ENCODE data around the gene DENND1A.

DENND1A gene

DNA sequence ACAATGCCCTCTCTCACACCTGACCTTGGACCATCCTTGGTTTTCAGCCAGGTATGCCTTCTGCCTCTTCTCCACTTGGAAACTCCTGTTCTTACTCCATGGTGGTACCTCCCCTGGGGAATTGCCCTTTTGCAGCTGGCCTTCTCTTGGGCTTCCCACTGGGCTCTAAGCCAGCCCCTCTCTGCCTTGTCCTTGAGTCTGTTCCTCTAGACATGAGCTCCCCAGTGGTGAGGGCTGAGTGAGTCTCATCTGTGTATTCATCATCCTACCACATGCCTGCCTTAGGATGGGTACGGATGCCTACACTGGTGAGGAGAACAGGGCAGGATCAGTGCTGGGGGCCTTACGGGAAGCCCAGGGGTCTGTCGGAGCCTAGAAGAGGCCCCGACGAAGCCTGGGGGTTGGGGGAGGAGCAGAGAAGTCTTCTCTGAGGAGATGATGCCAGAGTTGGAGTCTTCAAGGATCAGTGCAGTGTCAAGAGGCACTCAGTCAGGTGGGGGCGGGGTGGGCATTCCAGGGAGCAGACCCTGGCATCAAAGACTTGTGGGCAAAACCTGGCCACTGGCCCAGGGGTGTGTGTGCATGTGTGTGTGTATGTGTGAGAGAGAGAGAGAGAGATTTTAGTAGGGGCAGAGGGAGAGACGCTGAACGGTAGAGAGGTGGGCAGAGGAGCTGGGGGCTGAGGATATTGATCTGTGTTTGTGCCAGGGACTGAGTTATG is 579.2 kb downstream of the DENND1A start:
- no peak for DNase-seq (ENCODE audit: low read depth, low spot score)
- no peak overlapping the region for H3K4me3 ChIP-seq (ENCODE audit: insufficient read length, low read depth)
- H3K9me3 ChIP-seq (ENCODE audit: insufficient read depth, low read length), result no peaks in the 10 kb centered on the region
- H3K36me3 ChIP-seq (ENCODE audit: insufficient read depth, insufficient read length, low read length), result no peaks in the 10 kb centered on the region
- peaks cover 8% of the 10 kb centered on the region for H3K27me3 ChIP-seq (ENCODE audit: insufficient read depth, insufficient read length)
- TF ChIP-seq YY1 (IDR thresholded peaks at IDR 0.05; ENCODE audit: insufficient read depth, insufficient read length), result no peak
- no peak for TF ChIP-seq SUZ12 (IDR thresholded peaks at IDR 0.05; ENCODE audit: extremely low read depth, insufficient read depth, insufficient read length)
- no peak for TF ChIP-seq ZNF274 (IDR thresholded peaks at IDR 0.05; ENCODE audit: low read depth, low read length)
- no peak overlapping the region for H3K9ac ChIP-seq (ENCODE audit: insufficient read length, low read depth)
- peaks cover 2% of the 10 kb centered on the region for H3K4me1 ChIP-seq (ENCODE audit: insufficient read depth, insufficient read length)

DNA sequence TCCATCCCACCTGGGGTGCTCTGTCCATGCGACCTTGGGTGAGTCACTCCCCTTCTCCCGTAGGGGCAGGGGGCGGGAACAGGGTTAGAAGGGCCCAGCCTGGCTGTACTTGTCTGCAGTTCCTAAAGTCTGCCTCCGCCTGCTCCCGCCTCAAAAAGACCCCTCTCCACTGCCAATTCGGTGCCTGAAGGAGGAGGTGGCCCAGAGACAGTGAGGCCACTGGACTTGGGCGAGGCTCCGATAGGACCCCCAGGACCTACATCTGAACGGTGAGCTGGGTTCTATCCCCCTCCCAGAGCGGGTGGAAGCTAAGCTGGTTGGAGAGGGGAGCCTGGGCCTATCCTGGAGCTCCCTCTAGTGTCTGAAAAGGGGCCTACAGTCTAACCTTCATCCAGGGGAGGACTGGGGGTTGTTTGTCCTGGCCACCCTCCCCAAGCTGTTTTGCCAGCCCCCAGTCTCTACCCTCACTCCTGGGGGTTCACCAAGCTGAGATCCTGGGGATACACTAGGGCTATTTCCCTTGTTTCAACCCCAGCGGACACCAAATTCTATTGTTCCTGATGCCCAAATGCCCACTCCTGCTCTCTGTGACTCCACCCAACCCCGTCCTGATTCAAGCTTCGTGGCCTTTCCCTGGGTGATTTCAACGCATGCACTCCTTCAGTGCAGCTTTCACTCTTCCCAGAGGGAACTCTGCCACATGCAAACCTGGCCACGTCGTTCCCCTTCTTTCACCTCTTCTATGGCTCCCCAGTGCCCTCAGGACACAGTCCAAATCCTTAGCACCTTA is 580.0 kb downstream of the DENND1A start:
- H3K9ac ChIP-seq (ENCODE audit: insufficient read length, low read depth), result peak overlapping the region; percentile 1
- H3K27me3 ChIP-seq (ENCODE audit: insufficient read depth, insufficient read length), result peaks cover 8% of the 10 kb centered on the region
- H3K4me3 ChIP-seq (ENCODE audit: insufficient read length, low read depth), result no peak overlapping the region
- TF ChIP-seq SUZ12 (IDR thresholded peaks at IDR 0.05; ENCODE audit: extremely low read depth, insufficient read depth, insufficient read length), result no peak
- TF ChIP-seq YY1 (IDR thresholded peaks at IDR 0.05; ENCODE audit: insufficient read depth, insufficient read length), result no peak
- no peak for TF ChIP-seq ZNF274 (IDR thresholded peaks at IDR 0.05; ENCODE audit: low read depth, low read length)
- DNase-seq (ENCODE audit: low read depth, low spot score), result peak; percentile 54
- no peaks in the 10 kb centered on the region for H3K36me3 ChIP-seq (ENCODE audit: insufficient read depth, insufficient read length, low read length)
- no peaks in the 10 kb centered on the region for H3K9me3 ChIP-seq (ENCODE audit: insufficient read depth, low read length)
- peaks cover 2% of the 10 kb centered on the region for H3K4me1 ChIP-seq (ENCODE audit: insufficient read depth, insufficient read length)

DNA sequence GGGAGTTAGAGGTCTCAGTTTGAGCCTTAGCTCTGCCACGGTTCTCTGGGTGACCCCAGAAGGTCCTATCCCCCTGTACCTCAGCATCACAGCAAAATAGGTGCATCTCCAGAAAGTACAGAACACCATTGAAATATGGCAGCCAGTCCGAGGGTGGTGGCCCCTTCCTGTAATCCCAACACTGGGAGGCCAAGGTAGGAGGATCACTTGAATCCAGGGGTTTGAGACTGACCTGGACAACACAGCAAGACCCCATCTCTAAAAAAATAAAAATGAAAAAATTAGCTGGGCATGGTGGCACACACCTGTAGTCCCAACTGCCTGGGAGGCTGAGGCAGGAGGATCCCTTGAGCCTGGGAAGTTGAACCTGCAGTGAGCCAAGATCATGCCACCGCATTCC is 580.9 kb downstream of the DENND1A start:
- no peaks in the 10 kb centered on the region for H3K36me3 ChIP-seq (ENCODE audit: insufficient read depth, insufficient read length, low read length)
- H3K9ac ChIP-seq (ENCODE audit: insufficient read length, low read depth), result no peak overlapping the region
- no peak for DNase-seq (ENCODE audit: low read depth, low spot score)
- H3K4me3 ChIP-seq (ENCODE audit: insufficient read length, low read depth), result no peak overlapping the region
- H3K9me3 ChIP-seq (ENCODE audit: insufficient read depth, low read length), result no peaks in the 10 kb centered on the region
- TF ChIP-seq YY1 (IDR thresholded peaks at IDR 0.05; ENCODE audit: insufficient read depth, insufficient read length), result no peak
- no peak for TF ChIP-seq ZNF274 (IDR thresholded peaks at IDR 0.05; ENCODE audit: low read depth, low read length)
- TF ChIP-seq SUZ12 (IDR thresholded peaks at IDR 0.05; ENCODE audit: extremely low read depth, insufficient read depth, insufficient read length), result no peak
- H3K27me3 ChIP-seq (ENCODE audit: insufficient read depth, insufficient read length), result peaks cover 8% of the 10 kb centered on the region
- peaks cover 2% of the 10 kb centered on the region for H3K4me1 ChIP-seq (ENCODE audit: insufficient read depth, insufficient read length)

DNA sequence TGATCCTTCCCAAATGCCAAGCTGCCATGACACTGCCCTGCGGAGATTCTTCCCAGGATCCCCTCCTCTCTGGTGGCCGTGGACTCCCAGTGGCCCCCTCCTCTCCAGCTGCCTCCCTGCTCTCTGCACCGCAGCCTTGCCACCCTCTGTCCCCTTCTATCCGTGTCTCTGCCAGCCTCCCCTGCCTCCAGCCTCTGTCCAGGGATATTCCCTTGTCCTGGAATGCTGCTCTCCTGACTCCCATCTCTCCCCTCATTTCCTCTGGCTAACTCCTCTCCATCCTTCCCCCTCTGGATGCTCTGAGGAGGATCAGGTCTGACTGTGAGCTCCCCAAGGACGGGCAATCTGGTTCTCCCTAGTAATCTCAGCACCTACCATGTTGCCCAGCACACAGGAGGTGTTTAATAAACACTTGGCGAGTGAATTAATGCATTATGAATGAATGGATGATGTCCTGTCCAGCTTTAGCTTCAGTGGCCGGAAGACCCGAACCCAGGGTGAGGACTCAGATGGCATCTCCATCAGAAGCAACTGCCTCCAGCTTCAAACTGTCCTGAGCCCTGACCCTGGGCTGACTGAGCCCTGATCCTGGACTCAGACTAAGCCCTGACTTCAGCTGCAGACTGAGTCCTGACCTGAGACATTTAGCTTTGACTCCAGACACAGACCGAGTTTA is 581.5 kb downstream of the DENND1A start:
- H3K4me3 ChIP-seq (ENCODE audit: insufficient read length, low read depth), result no peak overlapping the region
- peaks cover 2% of the 10 kb centered on the region for H3K4me1 ChIP-seq (ENCODE audit: insufficient read depth, insufficient read length)
- TF ChIP-seq YY1 (IDR thresholded peaks at IDR 0.05; ENCODE audit: insufficient read depth, insufficient read length) (no peak), ZNF274 (IDR thresholded peaks at IDR 0.05; ENCODE audit: low read depth, low read length) (no peak), SUZ12 (IDR thresholded peaks at IDR 0.05; ENCODE audit: extremely low read depth, insufficient read depth, insufficient read length) (no peak)
- no peaks in the 10 kb centered on the region for H3K36me3 ChIP-seq (ENCODE audit: insufficient read depth, insufficient read length, low read length)
- no peak overlapping the region for H3K9ac ChIP-seq (ENCODE audit: insufficient read length, low read depth)
- peaks cover 5% of the 10 kb centered on the region for H3K27me3 ChIP-seq (ENCODE audit: insufficient read depth, insufficient read length)
- no peaks in the 10 kb centered on the region for H3K9me3 ChIP-seq (ENCODE audit: insufficient read depth, low read length)
- no peak for DNase-seq (ENCODE audit: low read depth, low spot score)

- no peak for DNase-seq (ENCODE audit: low read depth, low spot score)
- Histone ChIP-seq H3K27me3 (ENCODE audit: insufficient read depth, insufficient read length) (no peaks in the 10 kb centered on the region), H3K9me3 (ENCODE audit: insufficient read depth, low read length) (no peaks in the 10 kb centered on the region), H3K4me3 (ENCODE audit: insufficient read length, low read depth) (no peak overlapping the region), H3K9ac (ENCODE audit: insufficient read length, low read depth) (no peak overlapping the region), H3K36me3 (ENCODE audit: insufficient read depth, insufficient read length, low read length) (no peaks in the 10 kb centered on the region), H3K4me1 (ENCODE audit: insufficient read depth, insufficient read length) (peaks cover 2% of the 10 kb centered on the region)
- no peak for TF ChIP-seq YY1 (IDR thresholded peaks at IDR 0.05; ENCODE audit: insufficient read depth, insufficient read length)
- no peak for TF ChIP-seq ZNF274 (IDR thresholded peaks at IDR 0.05; ENCODE audit: low read depth, low read length)
Observed at GRCh38 chr9:123347289-123348060, 582.5 kb downstream of the DENND1A start.

DNA sequence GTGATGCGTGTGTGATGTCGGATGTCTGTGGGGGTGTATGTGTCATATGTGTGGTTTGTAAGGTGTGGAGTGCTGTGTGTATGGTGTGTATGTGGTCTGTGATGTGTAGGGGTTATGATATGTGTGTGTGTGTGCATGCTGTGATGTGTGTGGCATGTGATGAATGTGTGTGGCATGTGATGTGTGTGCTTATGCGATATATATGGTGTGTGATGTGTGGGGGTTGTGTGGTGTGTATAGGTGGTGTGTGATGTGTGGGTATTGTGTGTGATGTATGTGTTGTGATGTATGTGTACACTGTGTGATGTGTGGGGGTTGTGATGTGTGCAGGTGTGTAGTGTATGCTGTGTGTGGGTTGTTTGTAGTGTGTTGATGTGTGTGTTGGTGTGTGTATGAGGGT is 583.1 kb downstream of the DENND1A start:
- H3K9me3 ChIP-seq (ENCODE audit: insufficient read depth, low read length), result no peaks in the 10 kb centered on the region
- H3K9ac ChIP-seq (ENCODE audit: insufficient read length, low read depth), result no peak overlapping the region
- no peaks in the 10 kb centered on the region for H3K36me3 ChIP-seq (ENCODE audit: insufficient read depth, insufficient read length, low read length)
- TF ChIP-seq ZNF274 (IDR thresholded peaks at IDR 0.05; ENCODE audit: low read depth, low read length) (no peak), YY1 (IDR thresholded peaks at IDR 0.05; ENCODE audit: insufficient read depth, insufficient read length) (no peak), SUZ12 (IDR thresholded peaks at IDR 0.05; ENCODE audit: extremely low read depth, insufficient read depth, insufficient read length) (no peak)
- no peaks in the 10 kb centered on the region for H3K27me3 ChIP-seq (ENCODE audit: insufficient read depth, insufficient read length)
- no peak overlapping the region for H3K4me3 ChIP-seq (ENCODE audit: insufficient read length, low read depth)
- peaks cover 2% of the 10 kb centered on the region for H3K4me1 ChIP-seq (ENCODE audit: insufficient read depth, insufficient read length)
- no peak for DNase-seq (ENCODE audit: low read depth, low spot score)

Data from NT2/D1 (cell line).